Fibroblast of gingiva (primary cell): Measurements from ENCODE around the gene CD2AP.
"Not testable (repeated sequence)": the region's sequence is repeated elsewhere in the genome, so short reads cannot be mapped to it uniquely, and the experiment has no call there.

ENCODE experiments used
- DNase-seq: peaks from one replicate; pipeline ENCODE4 v3.0.0-alpha.2; 2011; ENCODE audit warnings: low read depth

Gene CD2AP

GRCh38 chr6:47464052-47464451, 13.5 kb upstream of the CD2AP start:
- DNase-seq, result no peak

GRCh38 chr6:47465117-47465516, 12.5 kb upstream of the CD2AP start:
- no peak for DNase-seq

GRCh38 chr6:47471911-47472310, 5.7 kb upstream of the CD2AP start:
- DNase-seq, result no peak

DNA sequence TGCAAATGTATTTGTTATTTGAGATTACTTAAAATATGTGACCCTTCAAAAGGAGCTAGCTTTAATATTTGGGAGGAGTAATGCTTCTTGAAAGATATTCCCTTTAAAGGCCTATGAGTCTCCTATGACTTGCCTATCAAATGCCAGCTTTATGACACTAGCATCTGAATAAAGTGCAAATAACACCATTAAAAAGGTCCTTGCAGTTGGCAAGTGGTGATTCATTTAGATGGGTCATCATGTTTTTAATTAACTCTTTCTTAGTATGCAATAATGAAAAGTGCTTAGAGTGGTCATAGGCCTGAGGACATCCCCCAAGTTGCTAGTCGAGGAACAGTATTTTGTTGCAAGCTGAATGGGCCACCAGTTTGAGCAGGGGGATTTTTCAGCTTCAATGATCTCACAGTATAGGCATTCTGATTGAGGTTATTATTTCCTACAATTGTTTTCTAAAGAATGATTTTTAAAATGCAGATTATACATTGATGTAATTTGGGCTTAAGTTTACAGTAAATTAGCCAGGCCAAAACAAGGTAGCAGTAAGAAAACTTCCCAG, 3.7 kb upstream of the CD2AP start:
- no peak for DNase-seq

- no peak for DNase-seq
Measured at GRCh38 chr6:47475319-47475816, 2.2 kb upstream of the CD2AP start.

GRCh38 chr6:47476781-47477496, 650 bp upstream of the CD2AP start:
- no peak for DNase-seq

DNA sequence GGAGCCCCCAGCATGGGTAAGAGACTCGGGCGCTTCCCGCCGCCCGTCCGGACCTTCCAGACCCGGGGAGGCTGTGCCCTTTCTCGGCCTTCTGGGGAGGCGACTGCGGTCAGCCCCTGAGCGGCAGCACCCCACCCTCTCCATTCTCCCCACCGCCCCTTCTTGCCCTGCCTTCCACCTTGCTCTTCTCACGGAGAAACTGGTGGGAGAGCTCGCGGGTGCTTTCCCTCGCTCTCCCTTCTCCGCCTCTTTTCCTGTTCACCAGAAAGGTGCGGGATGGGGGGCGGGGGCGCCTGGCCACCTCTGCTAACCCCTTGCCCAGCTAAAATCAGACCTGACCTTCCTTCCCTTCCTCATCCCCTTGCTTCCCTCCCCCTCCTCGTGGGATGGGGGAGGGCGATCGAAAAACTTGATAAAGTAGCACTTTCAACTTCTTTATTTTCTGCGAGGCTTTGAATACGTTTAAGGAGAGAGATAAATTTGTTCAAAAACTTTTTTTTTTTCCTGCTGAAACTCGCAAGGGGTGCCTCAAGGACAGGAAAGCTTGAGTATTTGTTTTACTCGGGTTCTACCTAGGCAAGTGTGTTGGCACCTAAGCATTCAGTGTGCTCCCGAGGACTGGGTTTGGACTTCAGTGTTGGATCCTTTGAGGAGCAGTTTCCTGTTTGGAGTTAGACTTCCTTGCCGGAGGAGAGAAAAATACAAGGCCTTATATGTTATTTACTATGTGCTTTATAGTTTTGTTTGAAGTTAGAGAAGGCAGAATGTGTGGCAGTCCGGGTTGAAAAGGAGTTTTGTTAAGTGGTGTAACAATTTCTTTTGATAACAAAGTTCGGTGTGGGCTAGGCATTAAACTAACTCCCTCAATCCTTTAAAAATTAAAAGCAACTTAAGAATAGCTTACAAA, 897 bp downstream of the CD2AP start:
- peak; percentile 5 for DNase-seq

DNA sequence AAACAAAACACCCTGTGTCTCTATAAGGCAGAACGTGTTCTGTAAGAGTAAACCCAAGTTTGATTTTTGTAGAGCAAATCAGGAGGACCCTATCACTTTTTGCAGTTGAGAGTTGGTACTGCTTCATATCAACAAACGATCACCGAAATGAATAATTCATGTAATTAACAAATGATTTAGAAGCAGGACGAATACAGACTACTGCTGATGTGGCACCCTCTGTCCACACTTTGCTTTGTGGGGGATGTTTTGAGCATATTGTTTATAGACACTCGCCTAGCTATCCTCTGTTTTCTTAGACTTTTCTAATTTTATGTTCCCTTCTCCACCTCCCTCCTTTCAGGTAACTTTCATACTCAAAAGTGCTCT, 1.5 kb downstream of the CD2AP start:
- DNase-seq, result peak; percentile 20

DNA sequence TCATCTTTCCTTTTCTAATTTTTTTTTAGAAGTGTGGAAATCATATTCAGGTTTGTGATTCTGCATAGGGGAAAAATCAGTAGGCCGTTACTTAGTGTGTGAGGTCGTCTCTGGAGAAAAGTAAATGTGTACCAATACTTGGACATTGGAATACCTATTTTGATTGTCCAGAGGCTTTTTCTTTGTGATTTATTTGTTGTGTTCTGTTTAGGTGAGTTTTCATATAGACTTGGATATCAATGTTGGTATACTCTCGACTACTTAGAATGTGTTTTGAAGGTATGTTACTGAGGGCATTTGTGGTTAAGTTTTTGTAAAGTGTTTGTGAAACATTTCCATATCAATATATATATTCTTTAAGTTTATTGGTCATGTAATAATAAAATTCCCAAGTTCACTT, 2.3 kb downstream of the CD2AP start:
- no peak for DNase-seq

DNA sequence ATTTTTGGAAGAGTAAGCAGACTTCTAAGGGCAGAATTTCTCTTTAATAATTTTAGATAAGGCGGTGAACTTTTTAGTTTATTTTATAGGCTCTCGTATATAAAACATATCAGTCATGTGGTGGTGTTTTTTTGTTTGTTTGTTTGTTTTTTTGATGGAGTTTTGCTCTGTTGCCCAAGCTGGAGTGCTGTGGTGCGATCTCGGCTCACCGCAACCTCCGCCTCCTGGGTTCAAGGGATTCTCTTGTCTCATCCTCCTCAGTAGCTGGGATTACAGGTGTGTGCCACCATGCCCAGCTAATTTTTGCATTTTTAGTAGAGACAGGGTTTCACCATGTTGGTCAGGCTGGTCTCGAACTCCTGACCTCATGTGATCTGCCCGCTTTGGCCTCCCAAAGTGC, 3.6 kb downstream of the CD2AP start:
- not testable (repeated sequence) for DNase-seq

DNA sequence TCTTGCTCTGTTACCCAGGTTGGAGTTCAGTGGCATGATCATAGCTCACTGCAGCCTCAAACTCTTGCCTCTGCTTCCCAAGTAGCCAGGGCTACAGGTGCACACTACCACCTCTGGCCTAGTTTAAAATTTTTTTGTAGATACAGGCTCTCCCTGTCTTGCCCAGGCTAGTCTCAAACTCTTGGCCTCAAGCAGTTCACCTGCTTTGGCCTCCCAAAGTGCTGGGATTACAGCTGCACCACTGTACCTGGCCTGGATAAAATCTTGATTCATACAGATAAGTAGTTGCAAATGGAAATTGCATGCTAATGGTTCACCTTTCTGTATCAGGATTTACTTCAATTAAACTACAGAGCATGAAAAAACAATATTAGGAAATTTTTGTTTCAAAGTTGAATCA, 4.2 kb downstream of the CD2AP start:
- no peak for DNase-seq

DNA sequence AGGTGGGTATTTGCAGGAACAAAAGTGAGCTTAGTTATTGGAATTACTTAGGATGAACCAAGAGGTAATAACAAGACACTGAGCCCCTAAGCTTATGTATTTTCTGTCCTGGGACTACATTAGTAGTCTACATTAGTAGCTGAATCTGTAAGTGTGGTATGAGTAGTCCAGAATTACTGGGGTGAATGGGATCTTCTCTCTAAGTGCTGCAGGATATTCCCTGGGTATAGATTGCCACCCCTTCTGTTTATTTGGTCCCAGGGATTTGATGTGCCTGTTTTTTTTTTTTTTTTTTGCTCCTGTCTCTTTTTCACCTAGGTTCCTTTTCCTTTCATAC, 5.9 kb downstream of the CD2AP start:
- no peak for DNase-seq

DNA sequence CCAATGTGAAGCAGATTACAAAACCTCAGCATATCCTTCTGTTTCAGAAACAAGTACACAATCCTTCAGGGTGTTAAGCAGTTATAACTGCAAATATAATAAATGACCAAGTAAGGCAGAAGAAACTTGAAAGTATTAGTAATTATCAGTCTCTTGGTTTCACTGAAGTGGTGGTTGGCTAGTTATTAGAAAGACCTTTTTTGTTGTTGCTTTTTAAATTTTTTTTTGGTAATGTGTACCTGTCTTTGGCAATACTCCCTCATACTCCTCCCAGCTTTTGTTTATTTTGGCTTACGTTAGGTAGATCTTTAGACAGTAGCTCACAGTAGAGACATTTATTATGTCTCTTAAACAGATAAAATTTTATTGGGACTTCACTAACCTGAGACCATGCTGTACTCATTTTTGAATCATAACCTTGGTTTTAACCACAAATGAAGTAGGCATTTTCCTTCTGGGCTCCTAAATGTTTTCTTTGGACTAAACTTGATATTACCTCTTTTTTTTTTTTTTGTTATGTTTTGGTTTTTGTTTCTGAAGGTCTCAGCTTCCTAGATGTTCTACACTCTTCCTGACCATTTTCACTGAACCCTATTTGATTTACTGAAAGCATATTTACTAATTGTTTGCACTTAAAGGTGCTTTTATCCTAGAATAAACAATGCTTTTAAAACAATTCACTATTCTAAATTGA, 6.4 kb downstream of the CD2AP start:
- DNase-seq, result no peak

DNA sequence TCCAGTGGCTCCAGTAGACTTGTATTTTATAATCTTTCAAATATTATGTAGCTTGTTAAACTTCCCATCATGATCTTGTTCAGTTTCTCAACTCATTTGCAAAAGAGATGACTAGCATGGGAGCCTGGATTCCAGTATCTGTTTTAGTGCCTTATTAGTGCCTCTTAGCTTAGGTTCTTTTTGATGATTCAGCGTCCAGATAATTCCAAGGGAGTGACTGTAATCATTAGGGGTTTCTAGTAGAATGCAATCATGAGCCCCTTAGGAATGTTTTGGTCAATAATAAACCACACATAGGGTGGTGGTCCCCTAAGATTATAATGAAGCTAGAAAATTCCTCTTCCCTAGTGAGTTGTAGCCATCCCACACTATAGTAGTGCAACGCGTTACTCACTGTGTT, 7.0 kb downstream of the CD2AP start:
- DNase-seq, result peak; percentile 34

GRCh38 chr6:47485083-47485482, 7.5 kb downstream of the CD2AP start:
- no peak for DNase-seq

GRCh38 chr6:47485491-47486135, 8.0 kb downstream of the CD2AP start:
- no peak for DNase-seq

DNA sequence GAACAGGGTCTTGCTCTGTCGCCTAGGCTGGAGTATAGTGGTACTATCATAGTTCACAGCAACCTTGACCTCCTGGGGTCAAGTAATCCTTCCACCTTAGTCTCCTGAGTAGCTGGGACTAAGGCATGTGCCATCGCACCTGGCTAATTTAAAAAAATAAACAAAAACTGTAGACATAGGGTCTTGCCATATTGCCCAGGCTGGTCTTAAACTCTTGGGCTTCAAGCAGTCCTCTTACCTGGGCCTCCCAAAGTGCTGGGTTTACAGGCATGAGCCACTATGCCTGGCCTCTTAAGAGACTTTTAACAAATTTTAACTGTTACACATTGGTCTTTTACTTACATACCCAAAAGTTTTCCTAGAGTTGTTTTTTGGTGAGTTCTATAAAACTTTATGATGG, 12.4 kb downstream of the CD2AP start:
- DNase-seq, result no peak

GRCh38 chr6:47490676-47491075, 13.1 kb downstream of the CD2AP start:
- DNase-seq, result no peak

DNA sequence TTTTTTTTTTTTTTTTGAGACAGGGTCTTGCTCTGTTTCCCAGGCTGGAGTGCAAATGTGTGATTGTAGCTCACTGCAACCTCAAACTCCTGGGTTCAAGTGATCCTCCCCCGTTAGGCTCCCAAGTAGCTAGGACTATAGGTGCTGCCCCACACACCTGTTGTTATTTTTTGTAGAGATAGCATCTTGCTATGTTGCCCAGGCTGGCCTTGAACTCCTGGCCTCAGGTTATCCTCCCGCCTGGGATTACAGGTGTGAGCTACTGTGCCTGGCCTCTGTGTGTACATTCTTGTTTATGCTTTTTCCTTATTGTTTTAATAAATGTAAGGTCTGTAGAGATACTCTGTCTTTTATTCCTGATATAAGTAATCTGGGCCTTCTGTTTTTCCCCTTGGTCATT, 14.8 kb downstream of the CD2AP start:
- no peak for DNase-seq

DNA sequence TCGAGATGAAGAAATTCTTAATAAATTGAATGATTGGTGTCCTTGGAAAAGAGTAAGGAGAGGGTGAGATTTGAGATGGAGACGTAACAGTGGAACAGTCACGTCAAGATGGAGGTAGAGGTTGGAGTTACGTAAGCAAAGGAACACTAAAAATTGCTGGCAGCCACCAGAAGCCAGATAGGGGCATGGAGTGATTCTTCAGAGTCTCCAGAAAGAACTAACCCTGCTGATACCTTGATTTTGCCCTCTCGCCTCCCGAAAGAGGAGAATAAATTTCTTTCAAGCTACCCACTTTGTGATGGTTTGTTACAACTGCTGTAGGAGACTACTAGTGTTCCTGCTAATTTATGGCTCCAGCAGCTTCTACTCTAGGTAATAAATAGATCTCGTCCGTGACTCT, 17.6 kb downstream of the CD2AP start:
- no peak for DNase-seq

DNA sequence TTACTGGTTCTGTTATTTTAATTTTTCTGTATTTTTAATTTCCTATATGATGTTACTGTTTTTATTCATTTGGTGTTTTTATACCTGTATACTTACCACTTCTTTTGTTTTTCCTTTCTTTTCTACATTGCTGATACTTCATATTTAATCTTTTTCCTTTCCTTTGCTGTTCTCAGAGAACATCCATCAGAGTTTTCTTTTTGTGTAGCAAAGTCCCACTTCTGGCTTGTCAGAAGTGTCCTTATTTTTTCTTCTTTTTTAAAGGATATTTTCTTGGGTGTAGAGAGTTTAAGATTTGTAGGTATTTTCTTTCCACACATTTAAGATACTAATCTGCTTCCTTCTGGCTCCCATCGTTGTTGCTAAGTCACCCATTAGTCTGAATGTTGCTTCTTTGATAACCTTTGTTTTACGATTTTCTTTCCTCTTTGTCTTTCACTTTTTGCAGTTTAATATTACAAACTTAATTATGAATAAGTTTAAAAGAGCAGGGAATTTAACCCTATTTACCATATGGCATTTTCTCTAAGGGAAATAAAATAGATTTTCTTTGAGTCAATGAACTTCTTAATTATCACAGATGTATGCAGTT, 18.5 kb downstream of the CD2AP start:
- DNase-seq, result no peak
